Measurements from ENCODE around the gene WNK2.
A peak's percentile ranks its signal among the peaks of the same experiment; 100 is the strongest.

Gene WNK2
- long read RNA-seq = 0 reads

GRCh38 chr9:93183663-93184431 lies at the start of gene WNK2:
Gene WNK2, plus strand, starts transcription at chr9:93184139. Its CDS starts 791 bp downstream, at chr9:93184930.
- peaks cover 57% of the 10 kb centered on the region for H3K27me3 ChIP-seq (ENCODE audit: insufficient read depth, poor library complexity, severe bottlenecking)
- DNase-seq (ENCODE audit: low read depth in 1 of 2, low spot score in 1 of 2) = no peak
- peak within 1 kb of the TSS; percentile 29 for H3K4me3 ChIP-seq (replicated peaks; ENCODE audit: insufficient read depth, low read length)
- H3K27ac ChIP-seq (replicated peaks) = no peak within 1 kb of the TSS
- no peak for TF ChIP-seq REST (IDR thresholded peaks at IDR 0.05; ENCODE audit: insufficient replicate concordance, low read depth)
- no peak for TF ChIP-seq CTCF (IDR thresholded peaks at IDR 0.05; ENCODE audit: insufficient read depth, low read length)
- TF ChIP-seq GABPA (IDR thresholded peaks at IDR 0.05; ENCODE audit: low read depth) = no peak
- no peak for TF ChIP-seq SPI1 (IDR thresholded peaks at IDR 0.05; ENCODE audit: borderline replicate concordance, low read depth)
- no peak for TF ChIP-seq POLR2AphosphoS5 (IDR thresholded peaks at IDR 0.05; ENCODE audit: low read depth)

- TF ChIP-seq REST (IDR thresholded peaks at IDR 0.05; ENCODE audit: insufficient replicate concordance, low read depth) (no peak), CTCF (IDR thresholded peaks at IDR 0.05; ENCODE audit: insufficient read depth, low read length) (no peak), GABPA (IDR thresholded peaks at IDR 0.05; ENCODE audit: low read depth) (no peak), SPI1 (IDR thresholded peaks at IDR 0.05; ENCODE audit: borderline replicate concordance, low read depth) (no peak), POLR2AphosphoS5 (IDR thresholded peaks at IDR 0.05; ENCODE audit: low read depth) (no peak)
- H3K27me3 ChIP-seq (ENCODE audit: insufficient read depth, poor library complexity, severe bottlenecking) = no peaks in the 10 kb centered on the region
- H3K4me3 ChIP-seq (replicated peaks; ENCODE audit: insufficient read depth, low read length) = peak overlapping the region; percentile 78
- peak overlapping the region; percentile 94 for H3K27ac ChIP-seq (replicated peaks)
- no peak for DNase-seq (ENCODE audit: low read depth in 1 of 2, low spot score in 1 of 2)
Observed at GRCh38 chr9:93134740-93135444, 49.0 kb upstream of the WNK2 start.

GRCh38 chr9:93136011-93136440 lies 47.9 kb upstream of the WNK2 start:
- DNase-seq (ENCODE audit: low read depth in 1 of 2, low spot score in 1 of 2) = no peak
- Histone ChIP-seq H3K27me3 (ENCODE audit: insufficient read depth, poor library complexity, severe bottlenecking) (no peaks in the 10 kb centered on the region), H3K27ac (replicated peaks) (no peak overlapping the region), H3K4me3 (replicated peaks; ENCODE audit: insufficient read depth, low read length) (no peak overlapping the region)
- no peak for TF ChIP-seq SPI1 (IDR thresholded peaks at IDR 0.05; ENCODE audit: borderline replicate concordance, low read depth)

GRCh38 chr9:93137362-93137761 lies 46.6 kb upstream of the WNK2 start:
- no peak overlapping the region for H3K27ac ChIP-seq (replicated peaks)
- DNase-seq (ENCODE audit: low read depth in 1 of 2, low spot score in 1 of 2) = no peak
- TF ChIP-seq GABPA (IDR thresholded peaks at IDR 0.05; ENCODE audit: low read depth) = no peak
- TF ChIP-seq CTCF (IDR thresholded peaks at IDR 0.05; ENCODE audit: insufficient read depth, low read length) = no peak
- TF ChIP-seq SPI1 (IDR thresholded peaks at IDR 0.05; ENCODE audit: borderline replicate concordance, low read depth) = no peak
- no peaks in the 10 kb centered on the region for H3K27me3 ChIP-seq (ENCODE audit: insufficient read depth, poor library complexity, severe bottlenecking)
- no peak overlapping the region for H3K4me3 ChIP-seq (replicated peaks; ENCODE audit: insufficient read depth, low read length)

Measured in HL-60 (cell line).